Measurements from ENCODE around the gene TRRAP.

DNA sequence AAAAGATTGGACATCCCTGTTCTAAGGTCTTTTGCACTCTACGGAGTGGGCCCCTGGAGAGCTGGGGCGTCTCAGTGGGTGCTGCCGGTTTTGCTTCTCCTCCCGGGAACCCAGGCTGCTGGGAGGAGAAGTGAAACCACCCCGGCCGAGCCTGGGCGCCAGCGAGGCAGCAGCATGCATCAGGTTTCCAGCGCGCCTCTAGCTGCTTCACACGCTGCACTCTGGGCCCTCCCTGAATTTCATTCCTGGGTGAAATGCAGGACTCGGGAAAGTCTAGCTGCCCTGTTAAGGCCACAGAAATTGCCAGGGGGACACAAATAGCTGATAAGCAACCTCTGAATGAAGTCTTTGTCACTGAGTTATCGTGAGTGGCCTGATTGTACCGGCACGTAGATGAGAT lies 127.4 kb downstream of the TRRAP start:
- TF ChIP-seq CTCF (optimal IDR thresholded peaks at IDR 0.05 in 1 of 3, IDR thresholded peaks at IDR 0.05 in 1 of 3, conservative IDR thresholded peaks at IDR 0.05 in 1 of 3; ENCODE audit: extremely low read depth in 1 of 3, insufficient read depth in 2 of 3, low read length in 3 of 3) (no peak), EZH2 (IDR thresholded peaks at IDR 0.05; ENCODE audit: low read length) (no peak)
